Measurements from ENCODE around the gene MBNL1.

- TF ChIP-seq CTCF (IDR thresholded peaks at IDR 0.05), result no peak
- no peak for TF ChIP-seq POLR2A (IDR thresholded peaks at IDR 0.05)
Measured at GRCh38 chr3:152251916-152252315, 16.8 kb upstream of the MBNL1 start.
